IMR-90 (cell line): ENCODE data around the gene TRAPPC8. TPM values are rescaled to one million over a fixed set of nuclear protein-coding genes. Genes with fewer than 3 reads are reported as not detected.

ENCODE experiments used
- ATAC-seq: fragments of 200-7000 bp; cut with Tn5 transposase; 2 replicates; pipeline ENCODE4 v1.9.1; 2020; ENCODE audit warnings: low read depth, mild to moderate bottlenecking, moderate library complexity
- BruUV-seq: library from RNA; stranded (reverse); fragments of 400-500 nt; replicated peaks from 2 replicates; lab custom pipeline; 2021; lab: Mats Ljungman, UMichigan
- CTCF ChIA-PET: fragments of 300-600 bp; formaldehyde crosslinking; extraction: SDS; loops from one replicate; lab custom pipeline; 2021; ENCODE audit warnings: antibody characterized with exemption; lab: Yijun Ruan, JAX
- POLR2A ChIA-PET: fragments of 300-600 bp; sonication (Branson Sonifier 250); formaldehyde crosslinking; loops from one replicate; lab custom pipeline; 2022; ENCODE audit warnings: antibody characterized with exemption; ENCODE audit not compliant: unreplicated experiment; lab: Charles Lee
- DNase-seq: peaks from one replicate; pipeline ENCODE4 v3.0.0; 2013
- H2AFZ ChIP-seq: replicated peaks from 2 replicates; pipeline ENCODE3; 2013; ENCODE audit warnings: low read length, mild to moderate bottlenecking; ENCODE audit not compliant: poor library complexity
- H2AK5ac ChIP-seq: 2 replicates; pipeline ENCODE4 v1.6.1; 2013; ENCODE audit warnings: low read depth, low read length, inconsistent platforms
- H2AK9ac ChIP-seq: replicated peaks from 2 replicates; pipeline ENCODE3; 2013; ENCODE audit warnings: mild to moderate bottlenecking, low read depth, low read length, moderate library complexity; ENCODE audit not compliant: poor library complexity
- H2BK120ac ChIP-seq: 2 replicates; pipeline ENCODE4 v1.6.1; 2013; ENCODE audit warnings: low read depth, low read length, inconsistent platforms
- H2BK15ac ChIP-seq: 3 replicates; pipeline ENCODE4 v1.6.1; 2013; ENCODE audit warnings: low read depth, low read length, inconsistent platforms
- H2BK20ac ChIP-seq: 2 replicates; pipeline ENCODE4 v1.6.1; 2013; ENCODE audit warnings: low read depth, mild to moderate bottlenecking, inconsistent platforms, low read length, moderate library complexity
- H2BK5ac ChIP-seq: 2 replicates; pipeline ENCODE4 v1.6.1; 2013; ENCODE audit warnings: mild to moderate bottlenecking, low read depth, low read length, inconsistent platforms; ENCODE audit not compliant: poor library complexity, severe bottlenecking
- H3K14ac ChIP-seq: replicated peaks from 2 replicates; pipeline ENCODE4 v1.6.1; 2013; ENCODE audit warnings: low read depth, low read length, inconsistent platforms
- H3K18ac ChIP-seq: 2 replicates; pipeline ENCODE4 v1.6.1; 2013; ENCODE audit warnings: low read depth, low read length, control low read depth
- H3K23ac ChIP-seq: 2 replicates; pipeline ENCODE4 v1.6.1; 2013; ENCODE audit warnings: low read depth, low read length, inconsistent platforms
- H3K27ac ChIP-seq: 2 replicates; pipeline ENCODE4 v1.5.1; 2013; ENCODE audit warnings: mild to moderate bottlenecking, control low read depth, low read length; ENCODE audit not compliant: insufficient read depth
- H3K27me3 ChIP-seq: 2 replicates; pipeline ENCODE4 v1.6.1; 2013; ENCODE audit warnings: low read length; ENCODE audit not compliant: control insufficient read depth, insufficient read depth
- H3K36me3 ChIP-seq: 2 replicates; pipeline ENCODE4 v1.6.1; 2013; ENCODE audit warnings: low read length, mixed read lengths; ENCODE audit not compliant: control insufficient read depth, insufficient read depth
- H3K4ac ChIP-seq: 2 replicates; pipeline ENCODE4 v1.6.1; 2013; ENCODE audit warnings: low read depth, low read length, inconsistent platforms
- H3K4me1 ChIP-seq: 2 replicates; pipeline ENCODE4 v1.6.1; 2013; ENCODE audit warnings: low read length, mixed read lengths; ENCODE audit not compliant: control insufficient read depth, insufficient read depth
- H3K4me2 ChIP-seq: 2 replicates; pipeline ENCODE4 v1.6.1; 2013; ENCODE audit warnings: low read depth, mild to moderate bottlenecking, control low read depth, low read length, moderate library complexity
- H3K4me3 ChIP-seq: 2 replicates; pipeline ENCODE4 v1.5.1; 2013; ENCODE audit warnings: low read depth, mild to moderate bottlenecking, control low read depth, low read length, moderate library complexity; ENCODE audit not compliant: insufficient read depth
- H3K56ac ChIP-seq: 2 replicates; pipeline ENCODE4 v1.6.1; 2013; ENCODE audit warnings: low read length, inconsistent platforms; ENCODE audit not compliant: insufficient read depth; ENCODE audit errors: extremely low read depth
- H3K79me1 ChIP-seq, 2 experiments: 2 replicates each; pipeline ENCODE4 v1.6.1; 2013; ENCODE audit warnings: low read length in 2 of 2, inconsistent platforms in 1 of 2, low read depth in 1 of 2
- H3K9ac ChIP-seq: 2 replicates; pipeline ENCODE4 v1.6.1; 2013; ENCODE audit warnings: low read depth, low read length, control low read depth
- H3K9me1 ChIP-seq: 2 replicates; pipeline ENCODE4 v1.6.1; 2013; ENCODE audit warnings: low read length, inconsistent platforms; ENCODE audit not compliant: insufficient read depth
- H3K9me3 ChIP-seq: 2 replicates; pipeline ENCODE4 v1.6.1; 2013; ENCODE audit warnings: low read length; ENCODE audit not compliant: control insufficient read depth, insufficient read depth
- H4K20me1 ChIP-seq: 2 replicates; pipeline ENCODE4 v1.6.1; 2013; ENCODE audit warnings: low read length, inconsistent platforms; ENCODE audit not compliant: insufficient read depth
- H4K5ac ChIP-seq: 2 replicates; pipeline ENCODE4 v1.6.1; 2013; ENCODE audit warnings: mild to moderate bottlenecking, low read depth, low read length, control low read depth
- H4K8ac ChIP-seq, 2 experiments: 2 replicates each; pipeline ENCODE4 v1.6.1; 2013; ENCODE audit warnings: low read depth in 2 of 2, low read length in 2 of 2, control low read depth in 1 of 2, inconsistent platforms in 1 of 2
- H4K91ac ChIP-seq: 2 replicates; pipeline ENCODE4 v1.6.1; 2013; ENCODE audit warnings: low read depth, low read length, inconsistent platforms; ENCODE audit not compliant: insufficient read depth
- CEBPB ChIP-seq: IDR thresholded peaks from 2 replicates; pipeline ENCODE4 v1.6.1; 2012; ENCODE audit warnings: low read depth, low read length, improper control_type of control experiment
- RAD21 ChIP-seq: IDR thresholded peaks from 2 replicates; pipeline ENCODE4 v1.6.1; 2012; ENCODE audit warnings: low read length, improper control_type of control experiment
- SMC3 ChIP-seq: fragments of 150-350 bp; IDR thresholded peaks from 2 replicates; pipeline ENCODE4 v1.6.1; 2016; ENCODE audit warnings: low read depth, mild to moderate bottlenecking, antibody characterized with exemption, low read length, moderate library complexity
- WGBS, 2 experiments: methylation state at CpG; one replicate each; pipeline versions ENCODE4 v1.1.5 to v1.1.7; 2013; ENCODE audit warnings: missing lambda C conversion rate in 2 of 2; ENCODE audit not compliant: insufficient read length in 1 of 2; ENCODE audit errors: extremely low coverage in 2 of 2; 5-methylcytosine and 5-hydroxymethylcytosine counted together
- dilution Hi-C: fragments of 300-500 bp; cut with HindIII; formaldehyde crosslinking; loops from one replicate; pipeline ENCODE4 v1.14.3; 2018; ENCODE audit warnings: low sequenced_read_pairs; ENCODE audit not compliant: unreplicated experiment
- in situ Hi-C: fragments of 300-500 bp; cut with MboI; formaldehyde crosslinking; loops from 3 replicates; pipeline ENCODE4 v1.14.3; 2019; ENCODE audit warnings: low sequenced_read_pairs, inconsistent platforms, mixed read lengths
- intact Hi-C: fragments of 100-400 bp; cut with micrococcal nuclease; formaldehyde crosslinking; loops from 2 replicates; pipeline ENCODE4 v1.10.0; 2022
- polyA plus RNA-seq, 3 experiments: library from polyadenylated mRNA; depleted of rRNA; stranded (reverse); fragments of >200 nt; gene quantifications; 2 replicates each; pipeline ENCODE4 v1.2.3, GENCODE V29; 2012; ENCODE audit warnings: low replicate concordance in 1 of 3
- total RNA-seq: library from RNA; depleted of rRNA; stranded (reverse); fragments of >200 nt; gene quantifications from 2 replicates; pipeline ENCODE4 v1.2.3, GENCODE V29; 2012
- TF ChIP-seq, protein P1 (sequence below): fragments of 150-350 bp; IDR thresholded peaks from 2 replicates; pipeline ENCODE4 v1.6.1; 2016; ENCODE audit warnings: low read depth, mild to moderate bottlenecking, low read length, moderate library complexity, borderline replicate concordance

The TRAPPC8 gene
- total and polyA plus RNA-seq, 2 of the 4 experiments (the other 2 are of a cell fraction) = 21.8 to 54.3 TPM

DNA sequence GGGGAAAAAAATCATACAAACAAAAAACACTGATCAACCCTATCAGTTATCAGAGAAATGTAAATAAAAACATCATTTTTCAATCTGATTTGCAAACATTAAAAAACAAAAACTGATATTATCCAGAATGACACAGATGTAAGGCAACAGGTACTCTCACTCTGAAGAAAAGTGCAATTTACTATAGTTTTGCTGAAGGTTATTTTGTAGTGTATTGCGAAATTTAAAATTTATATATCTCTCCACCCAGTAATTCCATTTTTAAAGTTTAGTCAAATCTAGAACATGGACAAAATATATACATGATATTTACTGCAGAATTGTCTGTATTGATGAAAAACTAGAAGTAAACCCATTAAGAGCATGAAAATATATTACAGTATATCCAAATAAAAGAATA lies 79.8 kb downstream of the TRAPPC8 start:
- intact Hi-C loops (loop anchor here (5.0 kb wide), 1 partner anchor 34 kb away; no protein-coding TSS in a partner anchor), dilution Hi-C loops (no loop called here), in situ Hi-C loops (no loop called here)
- Histone ChIP-seq H2BK5ac (no peak overlapping the region), H3K56ac (no peak overlapping the region), H4K20me1 (no peaks in the 10 kb centered on the region), H3K79me1 (peaks cover 0 to 4% of the 10 kb centered on the region in 2 experiments; a peak in 1 of 4 replicates), H3K4me1 (no peaks in the 10 kb centered on the region), H3K9me1 (no peaks in the 10 kb centered on the region), H3K4ac (no peak overlapping the region), H3K23ac (no peak overlapping the region), H2AK5ac (no peak overlapping the region), H4K8ac (no peak overlapping the region), H3K27me3 (no peaks in the 10 kb centered on the region), H2BK120ac (no peak overlapping the region), H4K91ac (no peak overlapping the region), H4K5ac (no peak overlapping the region), H2AK9ac (no peak overlapping the region), H2AFZ (no peak overlapping the region), H3K4me3 (no peak overlapping the region), H3K18ac (no peak overlapping the region), H3K9me3 (no peaks in the 10 kb centered on the region), H2BK15ac (no peak overlapping the region), H3K36me3 (peaks cover 12% of the 10 kb centered on the region), H3K9ac (no peak overlapping the region), H3K14ac (no peak overlapping the region), H3K27ac (no peak overlapping the region), H2BK20ac (no peak overlapping the region), H3K4me2 (no peak overlapping the region)
- ATAC-seq (no peak), DNase-seq (no peak)
- ChIA-PET CTCF (no interaction called here), POLR2A (no interaction called here)
- no TSS peak for BruUV-seq
- TF ChIP-seq CEBPB = peak; percentile 73
- no peak for TF ChIP-seq RAD21
- TF ChIP-seq, protein P1, sequence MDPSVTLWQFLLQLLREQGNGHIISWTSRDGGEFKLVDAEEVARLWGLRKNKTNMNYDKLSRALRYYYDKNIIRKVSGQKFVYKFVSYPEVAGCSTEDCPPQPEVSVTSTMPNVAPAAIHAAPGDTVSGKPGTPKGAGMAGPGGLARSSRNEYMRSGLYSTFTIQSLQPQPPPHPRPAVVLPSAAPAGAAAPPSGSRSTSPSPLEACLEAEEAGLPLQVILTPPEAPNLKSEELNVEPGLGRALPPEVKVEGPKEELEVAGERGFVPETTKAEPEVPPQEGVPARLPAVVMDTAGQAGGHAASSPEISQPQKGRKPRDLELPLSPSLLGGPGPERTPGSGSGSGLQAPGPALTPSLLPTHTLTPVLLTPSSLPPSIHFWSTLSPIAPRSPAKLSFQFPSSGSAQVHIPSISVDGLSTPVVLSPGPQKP = no peak
- TF ChIP-seq SMC3 = no peak
- WGBS, 2 experiments = no CpG with 5 or more reads among the region's 1 CpG
